GM19372 (cell line): Measurements from ENCODE around the gene TSPAN2.

Experiments used
- ATAC-seq: cut with Tn5 transposase; IDR thresholded peaks from one replicate; pipeline ENCODE4 v1.9.1; 2021; ENCODE audit warnings: mild to moderate bottlenecking, low read depth, moderate library complexity; ENCODE audit not compliant: unreplicated experiment

Gene TSPAN2

GRCh38 chr1:115089420-115090185 lies at the start of gene TSPAN2:
TSPAN2 (minus strand) TSS chr1:115089503; CDS start chr1:115089432, 71 bp downstream.
- no peak for ATAC-seq

- peak; percentile 89 for ATAC-seq
Measured at GRCh38 chr1:115138973-115139372, 49.7 kb upstream of the TSPAN2 start.

GRCh38 chr1:115138271-115138670 lies 49.0 kb upstream of the TSPAN2 start:
- ATAC-seq: no peak

- no peak for ATAC-seq
Measured at GRCh38 chr1:115137191-115137590, 47.9 kb upstream of the TSPAN2 start.

- no peak for ATAC-seq
Measured at GRCh38 chr1:115136706-115137105, 47.4 kb upstream of the TSPAN2 start.

- no peak for ATAC-seq
Measured at GRCh38 chr1:115136106-115136505, 46.8 kb upstream of the TSPAN2 start.

- no peak for ATAC-seq
Measured at GRCh38 chr1:115135681-115136080, 46.4 kb upstream of the TSPAN2 start.

- ATAC-seq: no peak
Measured at GRCh38 chr1:115134850-115135480, 45.7 kb upstream of the TSPAN2 start.

- ATAC-seq: no peak
Measured at GRCh38 chr1:115134231-115134630, 44.9 kb upstream of the TSPAN2 start.

- no peak for ATAC-seq
Measured at GRCh38 chr1:115133440-115133839, 44.1 kb upstream of the TSPAN2 start.

GRCh38 chr1:115130786-115131185 lies 41.5 kb upstream of the TSPAN2 start:
- ATAC-seq: no peak

GRCh38 chr1:115129071-115129640 lies 39.9 kb upstream of the TSPAN2 start:
- no peak for ATAC-seq

- no peak for ATAC-seq
Measured at GRCh38 chr1:115127539-115127938, 38.2 kb upstream of the TSPAN2 start.

GRCh38 chr1:115126516-115126915 lies 37.2 kb upstream of the TSPAN2 start:
- ATAC-seq: no peak

- no peak for ATAC-seq
Measured at GRCh38 chr1:115123116-115123515, 33.8 kb upstream of the TSPAN2 start.

GRCh38 chr1:115121793-115122192 lies 32.5 kb upstream of the TSPAN2 start:
- no peak for ATAC-seq

GRCh38 chr1:115120296-115120695 lies 31.0 kb upstream of the TSPAN2 start:
- ATAC-seq: no peak

GRCh38 chr1:115118611-115119010 lies 29.3 kb upstream of the TSPAN2 start:
- ATAC-seq: no peak

GRCh38 chr1:115118086-115118485 lies 28.8 kb upstream of the TSPAN2 start:
- ATAC-seq: no peak

- ATAC-seq: no peak
Measured at GRCh38 chr1:115117298-115117697, 28.0 kb upstream of the TSPAN2 start.

- ATAC-seq: no peak
Measured at GRCh38 chr1:115116512-115116911, 27.2 kb upstream of the TSPAN2 start.
